NCI-H69 (cell line): ENCODE measurements around the gene NCBP2L.

Source experiments
- DNase-seq: peaks from one replicate; lab custom pipeline; 2025; lab: John Stamatoyannopoulos, UW

NCBP2L gene

DNA sequence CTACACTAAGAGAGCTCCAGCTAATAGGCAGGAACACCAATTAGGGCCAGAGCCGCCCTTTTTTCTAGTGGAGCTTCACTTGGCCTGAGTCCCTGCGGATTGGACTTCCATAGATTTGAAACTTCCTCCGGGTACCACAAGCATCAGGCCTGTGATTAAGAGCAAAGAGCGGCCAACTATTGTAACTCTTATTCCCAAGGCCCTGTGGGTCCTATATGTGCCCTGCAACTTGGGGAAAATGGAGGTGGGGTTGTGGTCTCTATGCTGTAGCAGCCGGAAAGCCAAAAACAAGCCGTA, at the start of gene NCBP2L:
TSS of gene NCBP2L (plus strand) at position 198 of the 297 bp plus-strand sequence. CDS start 16,488 bp downstream, outside the sequence.
- DNase-seq, result no peak

DNA sequence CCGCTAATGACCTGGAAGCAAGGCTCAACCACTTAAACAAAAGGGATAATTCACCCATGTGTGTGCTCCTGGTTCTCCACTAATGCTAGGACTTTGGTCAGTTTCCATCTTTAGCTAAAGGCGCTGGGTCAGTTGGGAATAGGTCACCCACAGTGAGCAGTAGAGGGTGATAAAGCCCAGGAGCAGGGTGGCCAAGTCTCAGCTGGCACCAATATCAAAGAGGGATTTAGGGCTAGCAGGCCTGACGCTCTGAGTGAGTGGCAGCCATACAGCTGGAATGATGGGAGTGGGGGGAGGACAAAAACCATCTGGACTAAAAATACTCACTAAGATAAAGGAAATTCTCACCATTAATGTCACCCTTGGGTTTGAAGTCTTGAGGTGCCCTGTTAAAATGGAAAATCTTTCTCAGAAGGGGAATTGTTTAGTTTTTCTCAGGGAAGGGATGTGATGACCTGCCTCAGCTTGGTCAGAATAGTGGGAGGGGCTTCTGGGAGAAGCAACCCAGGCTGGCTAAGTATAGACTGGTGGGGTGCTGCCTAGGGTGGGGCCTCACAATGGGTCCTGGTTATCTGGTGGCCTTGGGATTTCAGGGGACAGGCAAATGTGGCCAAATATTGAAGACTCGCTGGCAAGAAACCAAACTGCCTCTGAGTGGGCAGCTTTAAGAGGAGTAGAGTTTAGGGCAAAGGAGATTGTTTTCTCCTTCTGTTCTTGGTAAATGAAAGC, 49.0 kb upstream of the NCBP2L start:
- DNase-seq, result no peak

DNA sequence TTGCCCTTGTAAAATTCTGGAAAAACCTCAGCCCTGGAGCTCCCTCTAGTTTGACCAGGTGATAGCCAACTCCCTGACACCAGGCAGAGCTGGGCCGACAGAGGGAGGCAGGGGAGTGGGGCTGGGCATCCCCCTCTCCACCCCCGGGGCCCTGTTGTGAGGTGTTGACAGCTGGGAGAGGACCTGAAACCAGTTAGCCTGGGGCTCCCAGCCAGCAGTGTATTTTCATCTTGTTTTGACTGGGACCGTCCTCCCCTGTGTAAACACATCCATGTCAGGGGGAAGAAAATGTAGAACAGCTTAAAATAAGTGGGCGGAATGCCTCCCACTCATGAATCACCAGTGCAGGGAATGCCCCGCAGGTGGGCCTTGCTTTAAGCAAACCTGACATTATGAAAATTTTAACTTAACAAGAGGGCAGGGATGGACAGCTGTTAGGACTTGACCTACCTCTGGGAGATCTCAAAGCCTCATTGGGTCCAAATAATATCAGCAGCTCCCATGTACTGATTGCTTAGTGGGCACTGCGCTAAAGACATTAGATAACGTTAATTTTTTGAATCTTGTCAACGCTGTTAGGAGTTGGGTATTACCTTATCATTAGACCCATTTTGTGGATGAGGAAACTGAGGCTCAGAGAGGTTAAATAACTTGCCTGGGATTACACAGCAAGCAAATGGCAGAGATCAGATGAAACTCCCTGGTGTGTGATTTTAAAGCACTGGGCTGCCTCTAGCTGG, 47.8 kb upstream of the NCBP2L start:
- DNase-seq, result peak; percentile 96

DNA sequence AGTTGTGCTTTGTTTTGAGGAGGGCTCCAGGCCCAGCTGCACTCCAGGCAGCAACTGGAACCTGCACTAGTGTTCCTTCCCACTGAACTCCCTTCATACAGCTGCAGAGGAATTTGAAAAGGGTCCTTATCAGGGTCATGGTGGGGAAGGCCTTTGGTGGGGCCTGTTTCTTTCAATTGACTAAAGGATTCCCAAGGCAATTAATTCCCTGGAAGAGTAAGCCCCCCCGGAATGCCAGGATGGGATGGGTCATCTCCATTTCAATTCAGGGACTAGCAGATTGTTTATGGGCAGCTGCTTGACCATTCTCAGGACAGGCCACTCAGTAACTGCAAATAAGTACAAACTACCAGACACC, 47.3 kb upstream of the NCBP2L start:
- no peak for DNase-seq

DNA sequence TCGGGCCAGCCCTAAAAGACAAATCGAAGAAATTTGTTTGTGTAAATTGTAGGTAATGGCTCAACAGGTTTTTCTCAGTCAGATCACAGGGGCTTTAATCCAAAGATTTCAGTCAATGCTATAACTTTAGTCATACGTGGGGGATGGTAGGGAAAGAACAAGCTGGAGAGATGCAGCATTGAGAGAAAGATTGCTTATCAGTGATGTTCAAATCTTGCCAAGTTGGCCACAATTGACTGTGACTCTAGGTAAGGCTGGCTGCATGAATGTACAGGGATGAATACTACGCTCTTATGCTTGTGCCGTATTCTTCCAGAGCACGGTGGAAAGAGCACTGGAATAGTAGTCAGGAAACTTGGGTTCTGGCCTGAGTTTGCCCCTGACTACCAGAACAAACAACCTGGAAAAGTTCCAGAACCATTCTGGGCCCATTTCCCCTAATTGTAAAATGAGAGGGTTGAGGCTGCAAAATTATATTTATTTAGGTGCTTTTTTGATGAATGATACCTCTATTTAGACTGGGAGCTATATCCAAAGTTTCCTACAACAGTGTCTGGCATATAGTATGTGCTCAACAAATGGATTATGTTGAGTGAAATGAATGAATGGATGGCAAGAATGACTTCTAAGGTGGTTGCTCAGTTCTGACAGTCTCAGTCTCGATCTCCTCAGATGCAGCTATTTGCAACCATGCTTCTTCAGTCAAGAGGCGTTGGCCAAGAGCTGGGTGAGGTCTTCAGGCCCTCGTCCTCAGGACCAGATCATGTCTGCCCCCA, 46.4 kb upstream of the NCBP2L start:
- DNase-seq, result no peak

DNA sequence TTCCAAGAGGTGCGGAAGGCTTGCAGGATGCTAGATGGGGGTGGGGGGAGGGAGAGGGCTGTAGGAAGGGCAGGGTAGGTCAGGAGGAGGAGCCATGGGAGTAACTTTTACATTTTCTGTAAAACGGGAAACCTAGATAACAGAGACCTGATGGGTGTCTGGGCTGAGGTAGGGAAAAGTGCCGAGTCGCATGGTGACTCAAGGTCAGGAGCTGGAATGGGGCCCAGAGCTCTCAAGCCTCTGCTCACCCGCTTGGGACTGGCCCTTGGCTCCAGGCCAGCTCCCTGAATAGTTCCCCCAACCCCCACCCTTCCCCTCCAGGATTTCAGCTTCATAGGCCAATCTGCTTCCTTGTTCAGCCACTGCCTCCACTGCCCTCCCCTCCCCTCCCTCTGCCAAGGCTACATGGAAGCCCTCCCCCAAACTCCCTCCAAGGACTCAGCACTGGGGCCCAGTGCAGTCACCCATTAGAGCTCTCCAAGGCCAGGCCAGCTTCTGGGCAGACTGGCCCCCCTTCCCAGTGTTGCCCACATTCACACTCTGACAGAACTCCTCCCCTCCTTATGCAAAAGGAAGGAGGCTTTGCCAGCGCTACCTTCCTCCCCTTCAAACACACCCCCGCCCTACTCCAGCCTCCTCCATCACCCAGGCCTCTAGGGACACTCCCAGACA, 45.6 kb upstream of the NCBP2L start:
- DNase-seq, result peak; percentile 88

DNA sequence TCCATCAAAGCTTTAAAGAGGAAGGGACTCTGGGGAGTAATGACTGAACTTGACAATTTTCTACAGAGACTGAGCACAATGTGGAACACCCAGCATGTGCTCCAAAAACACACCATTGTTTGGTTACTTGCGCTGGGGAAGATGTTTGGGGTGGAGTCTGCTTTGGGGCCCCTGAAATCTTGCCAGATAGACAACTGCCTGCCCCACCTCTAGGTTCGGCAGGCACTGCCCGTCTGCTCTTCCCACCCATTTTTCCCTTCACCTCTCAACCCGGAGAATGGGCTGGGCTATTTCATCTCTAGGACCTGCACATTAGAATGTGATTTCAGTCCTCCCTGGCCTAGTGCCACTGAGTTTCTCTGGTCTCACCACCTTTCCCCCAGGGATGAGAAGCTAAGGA, 43.8 kb upstream of the NCBP2L start:
- no peak for DNase-seq

DNA sequence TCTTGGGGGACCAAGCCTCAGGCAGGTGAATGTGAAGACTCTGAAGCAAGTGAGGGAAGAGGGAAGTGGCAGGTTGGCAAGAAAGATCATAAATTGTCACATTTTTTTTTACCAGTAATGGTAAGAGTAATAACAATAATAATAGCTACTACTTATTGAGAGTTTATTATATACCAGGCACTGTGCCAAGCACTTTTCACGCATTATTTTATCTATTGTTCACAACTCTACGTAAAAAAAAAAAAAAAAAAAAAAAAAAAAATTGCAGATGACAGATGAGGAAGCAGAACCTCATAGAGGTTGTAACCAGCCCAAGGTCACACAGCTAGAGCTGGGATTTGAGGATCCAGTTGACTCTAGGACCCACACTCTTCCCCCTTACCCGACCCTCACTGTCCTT, 42.9 kb upstream of the NCBP2L start:
- no peak for DNase-seq

DNA sequence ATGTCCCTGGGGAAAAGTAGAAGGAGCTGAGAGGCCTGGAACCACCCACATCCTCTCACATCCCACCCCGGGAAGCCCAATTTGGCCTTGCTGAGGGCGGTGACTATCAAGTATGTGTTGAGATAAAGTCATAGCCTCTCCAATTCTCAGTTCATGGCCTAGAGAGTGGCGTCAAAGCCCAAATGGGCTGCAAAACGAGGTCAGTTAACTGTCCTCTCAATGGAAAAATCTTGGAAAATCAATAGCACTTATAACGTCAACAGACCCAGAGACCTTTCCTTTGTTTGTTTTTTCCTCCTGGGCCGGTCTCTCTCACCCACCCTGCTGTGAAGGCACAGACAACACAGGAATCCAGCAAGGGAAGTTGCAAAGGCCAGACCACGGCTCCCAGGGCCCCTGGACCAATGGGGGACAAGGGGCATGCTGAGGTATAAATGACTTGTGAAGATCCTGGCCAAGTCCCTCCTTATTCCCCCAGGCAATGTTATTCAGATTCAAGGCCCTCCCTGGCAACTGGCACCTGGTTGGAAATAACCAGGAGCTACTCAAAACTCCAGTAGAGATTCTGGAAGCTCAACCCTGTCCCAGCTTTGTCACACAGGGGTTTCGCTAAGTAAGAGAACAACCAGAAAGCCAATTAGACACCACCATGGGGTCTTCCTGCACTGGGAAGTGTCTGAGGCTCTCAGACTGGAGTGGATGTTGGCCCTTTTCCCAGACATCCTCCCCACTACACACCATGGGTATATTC, 40.6 kb upstream of the NCBP2L start:
- peak; percentile 88 for DNase-seq

DNA sequence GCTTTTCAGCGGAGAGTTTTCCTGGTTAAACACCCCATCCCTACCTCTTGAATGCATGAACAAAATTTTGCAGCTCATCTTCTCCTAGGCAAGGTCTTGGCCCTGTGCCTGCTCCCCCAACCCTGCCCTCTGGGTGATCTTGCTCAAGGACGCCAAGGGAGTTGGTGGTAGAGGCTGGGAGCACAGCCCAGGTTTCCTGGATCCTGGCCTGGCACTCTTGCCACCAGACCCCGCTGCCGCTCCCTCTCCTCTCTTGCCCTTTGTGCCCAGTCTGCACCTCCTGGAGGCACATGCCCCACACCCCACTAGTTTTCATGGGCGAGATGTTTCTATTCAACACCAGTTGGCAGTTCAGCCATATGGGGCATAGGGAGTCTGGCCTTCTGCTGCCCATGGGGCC, 39.3 kb upstream of the NCBP2L start:
- no peak for DNase-seq

DNA sequence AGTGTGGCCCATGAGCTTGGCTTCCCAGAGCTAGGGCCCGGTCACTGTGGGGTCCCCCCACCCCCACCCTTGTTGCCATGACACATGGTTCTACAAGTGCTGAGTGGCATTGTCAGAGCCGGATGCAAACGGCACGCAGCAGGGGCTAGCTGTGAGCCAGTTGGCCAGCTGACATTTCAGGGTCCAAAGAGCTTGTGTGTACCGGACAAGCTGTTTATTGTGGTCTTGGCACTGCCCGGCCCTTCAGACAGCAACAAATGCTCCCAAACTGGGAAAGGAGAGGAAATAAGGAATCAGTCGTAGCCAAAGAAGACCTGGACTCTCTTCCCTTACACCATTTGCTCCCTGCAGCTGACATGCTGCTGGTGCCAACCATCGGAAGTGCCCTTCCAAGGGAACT, 38.8 kb upstream of the NCBP2L start:
- no peak for DNase-seq

DNA sequence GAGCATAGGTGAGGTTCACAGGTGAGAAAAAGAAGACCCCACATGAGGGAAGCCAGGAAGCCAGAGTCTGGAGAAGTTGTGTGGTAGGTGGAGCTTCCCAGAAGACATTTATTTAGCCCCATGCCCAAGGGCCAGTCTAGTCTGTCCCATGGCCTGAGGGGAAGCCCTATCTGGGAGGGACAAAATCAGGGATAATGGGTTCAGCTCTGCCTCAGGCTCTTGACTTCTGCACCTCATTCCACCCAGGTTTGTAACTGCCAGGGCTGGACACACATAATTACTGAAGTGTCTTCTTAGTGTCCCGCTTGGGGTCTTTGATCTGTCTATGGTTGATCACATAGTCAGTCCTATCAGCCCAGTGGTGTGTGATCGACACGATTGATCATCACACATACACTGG, 38.0 kb upstream of the NCBP2L start:
- no peak for DNase-seq

DNA sequence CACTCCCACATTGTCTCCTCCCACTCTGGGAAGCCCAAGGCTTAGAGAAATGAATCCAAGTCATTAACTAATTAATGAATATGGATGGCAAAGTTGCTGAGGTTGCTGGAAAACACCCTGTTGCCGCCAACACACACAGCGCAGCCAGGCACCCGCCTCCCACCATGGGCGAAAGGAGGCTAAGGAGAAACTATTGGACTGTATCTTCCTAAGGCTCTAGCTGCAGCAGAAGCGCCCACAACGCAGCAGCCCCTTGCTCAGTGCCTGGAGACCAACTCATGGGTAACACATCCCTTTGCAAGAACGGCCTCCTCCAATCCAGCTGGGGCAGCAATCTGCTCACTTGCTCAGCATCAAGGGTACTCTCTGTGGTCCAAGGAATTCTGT, 36.1 kb upstream of the NCBP2L start:
- no peak for DNase-seq

DNA sequence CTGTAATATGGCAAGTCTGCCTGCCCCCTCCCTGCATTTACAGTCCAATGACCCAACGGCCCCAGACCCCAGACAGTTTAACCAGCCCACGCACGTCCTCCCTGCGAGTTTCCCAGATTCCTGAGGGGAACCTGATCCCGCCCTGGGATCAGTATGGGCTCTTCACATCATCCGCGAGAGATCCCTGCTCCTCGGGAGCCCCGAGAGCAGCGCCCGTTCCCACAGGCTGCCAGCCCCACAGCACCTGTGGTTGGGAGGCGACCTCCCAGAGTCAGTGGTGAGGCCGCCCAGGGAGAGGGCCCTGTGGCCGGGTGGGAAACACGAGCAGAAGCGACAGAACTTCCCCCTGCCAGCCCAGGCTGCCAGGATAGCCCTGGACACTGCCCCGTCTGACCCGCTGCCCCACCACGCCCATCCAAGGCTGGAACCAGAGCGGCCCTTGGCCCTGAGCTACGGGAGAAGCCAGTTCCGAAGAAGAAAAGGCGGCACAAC, 34.8 kb upstream of the NCBP2L start:
- no peak for DNase-seq

DNA sequence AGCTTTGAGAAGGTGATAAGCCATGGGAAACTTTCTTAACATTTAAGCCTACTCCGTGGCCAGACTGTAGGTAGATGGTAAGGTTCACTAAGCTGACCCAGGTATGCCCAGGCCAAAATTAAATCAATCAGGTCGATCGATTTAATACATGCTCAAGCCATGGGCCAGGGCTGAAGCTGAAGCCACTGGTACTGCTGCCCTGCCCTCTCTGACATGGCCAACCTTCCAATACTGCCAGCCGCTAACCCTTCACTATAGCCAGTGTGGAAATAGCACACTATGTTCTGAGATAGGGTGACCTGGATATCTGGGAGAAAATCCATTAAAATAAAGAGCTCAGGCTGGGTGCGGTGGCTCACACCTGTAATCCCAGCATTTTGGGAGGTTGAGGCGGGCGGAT, 33.5 kb upstream of the NCBP2L start:
- no peak for DNase-seq

DNA sequence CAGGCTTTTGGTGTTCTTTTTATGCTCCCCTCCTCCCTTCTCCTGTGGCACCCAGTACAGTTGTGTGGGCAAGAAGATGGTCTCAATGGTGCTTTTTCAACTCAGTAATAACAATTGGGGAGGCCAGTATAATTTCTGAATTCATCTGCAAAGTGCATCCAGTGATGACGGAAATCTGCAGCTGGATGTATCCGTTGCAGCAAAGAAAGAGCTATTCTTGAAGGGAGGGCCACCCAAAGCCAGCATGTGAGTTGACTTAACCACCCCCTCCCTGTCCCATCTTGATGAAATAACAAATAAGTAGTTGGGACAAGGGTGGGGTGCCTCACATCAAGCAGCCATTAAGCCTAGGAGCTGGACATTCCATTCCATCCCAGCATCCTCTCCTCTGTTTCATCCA, 32.7 kb upstream of the NCBP2L start:
- DNase-seq, result no peak

DNA sequence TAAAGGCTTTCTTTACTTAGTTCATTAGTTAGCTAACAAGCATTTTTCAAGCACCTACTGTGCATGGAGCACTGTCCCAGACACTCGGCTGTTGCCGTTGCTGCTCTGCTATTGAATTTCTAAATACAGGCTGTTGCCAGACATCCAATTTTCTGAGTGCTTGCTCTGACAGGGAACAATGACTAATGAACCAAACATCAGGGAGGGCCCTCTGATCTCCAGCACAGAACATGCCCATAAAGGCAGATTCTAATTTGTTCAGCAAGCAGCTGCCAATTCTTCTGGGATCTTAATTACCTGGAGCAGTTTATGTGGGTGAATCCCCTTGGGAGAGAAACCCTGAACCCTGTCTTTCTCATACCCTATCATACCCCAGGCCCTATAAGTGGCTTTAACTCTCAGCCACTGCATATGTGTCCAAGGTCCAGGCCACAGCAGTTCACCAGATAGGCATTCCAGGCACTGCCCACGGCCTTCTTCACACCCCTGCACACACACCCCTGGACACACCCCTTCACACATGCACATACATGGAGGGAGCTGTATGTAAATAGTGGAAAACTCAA, 29.9 kb upstream of the NCBP2L start:
- peak; percentile 93 for DNase-seq

DNA sequence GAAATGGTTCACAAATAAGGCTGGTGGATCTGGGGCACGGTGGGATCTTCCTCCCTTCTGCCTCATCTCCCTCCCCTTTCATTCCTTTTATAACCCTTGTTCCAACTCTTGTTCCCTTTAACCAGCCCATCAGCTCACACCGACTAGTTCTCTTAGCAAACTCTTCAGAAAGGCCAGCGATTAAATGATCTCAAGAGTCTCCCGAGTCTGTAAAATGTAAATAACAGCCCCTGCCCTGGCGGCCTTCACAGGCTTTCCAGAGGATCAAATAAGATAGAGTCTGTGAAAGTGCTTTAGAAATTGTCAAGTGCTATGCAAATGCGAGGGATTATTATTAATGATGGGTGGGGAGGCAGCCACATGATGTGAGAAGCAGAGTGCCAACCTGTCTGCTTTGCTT, 29.0 kb upstream of the NCBP2L start:
- DNase-seq, result peak; percentile 43

DNA sequence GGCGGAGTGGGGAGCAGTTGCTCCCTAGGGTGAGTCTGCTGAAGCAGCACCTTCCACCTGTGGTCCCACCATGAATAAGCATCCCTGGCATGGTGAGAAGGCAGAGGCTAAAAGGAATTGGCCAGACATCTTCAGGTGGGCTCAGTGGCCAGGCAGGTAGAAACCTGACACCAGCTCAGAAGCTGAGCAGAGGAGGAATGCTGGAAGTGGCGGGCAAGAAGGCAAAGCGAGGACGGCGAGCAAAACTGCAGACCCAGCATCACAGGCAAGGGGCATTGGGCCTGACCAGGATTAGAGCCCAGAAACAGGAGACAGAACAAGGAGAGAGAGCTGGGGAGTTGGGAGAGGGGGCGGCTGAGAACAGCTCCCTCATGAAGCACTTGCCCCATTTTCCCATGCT, 27.3 kb upstream of the NCBP2L start:
- no peak for DNase-seq

DNA sequence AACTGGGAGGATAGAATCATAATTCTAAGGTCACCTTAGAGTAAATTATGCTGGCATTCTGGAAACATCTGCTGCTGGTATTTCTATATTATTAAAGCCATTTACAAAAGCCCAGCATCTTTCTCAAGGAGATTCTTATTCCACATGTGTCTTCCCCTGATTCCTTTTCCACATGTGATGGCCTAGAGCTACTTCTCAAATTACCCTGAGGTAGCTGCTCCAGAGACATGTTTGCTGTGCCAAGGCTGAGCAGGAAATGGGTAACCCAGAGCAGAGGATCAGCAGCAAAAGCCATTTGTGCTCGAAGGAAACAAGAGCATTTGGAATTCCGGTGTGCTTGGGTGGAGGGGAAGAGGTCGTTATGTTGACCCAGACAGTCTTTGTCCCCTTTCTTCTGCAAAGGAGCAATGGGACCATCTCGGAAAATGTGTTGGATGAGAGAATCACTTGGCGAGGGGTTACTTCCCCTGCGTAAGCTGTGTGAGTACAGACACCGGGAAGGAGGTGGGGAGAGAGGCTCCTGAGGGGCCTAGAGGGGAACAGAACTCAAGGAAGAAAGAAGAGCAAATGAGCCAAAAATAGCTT, 26.6 kb upstream of the NCBP2L start:
- no peak for DNase-seq

DNA sequence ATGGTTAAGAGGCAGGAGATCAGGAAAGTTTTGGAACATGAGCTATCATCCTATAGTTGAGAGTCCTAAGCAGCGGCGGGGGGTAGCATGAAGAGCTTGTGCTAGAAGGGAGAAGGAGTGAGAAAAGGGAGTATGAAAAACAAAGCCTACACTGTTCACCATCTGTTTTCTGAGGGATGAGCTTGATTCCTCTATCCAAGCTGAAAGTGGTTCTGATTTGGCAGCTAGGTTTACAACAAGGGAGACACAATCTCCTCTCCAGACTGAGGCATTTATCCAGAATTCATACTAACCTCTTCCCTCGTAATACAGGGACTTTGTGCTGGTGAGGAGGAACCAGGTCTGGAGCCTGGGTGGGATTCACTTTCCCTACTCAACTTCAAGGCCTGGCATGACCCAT, 25.5 kb upstream of the NCBP2L start:
- no peak for DNase-seq
